PC-3 (cell line): ENCODE results near the gene PLEKHM2. TPM values are rescaled to one million over a fixed set of nuclear protein-coding genes. Genes with fewer than 3 reads are reported as not detected.

Experiments
- ATAC-seq: fragments of 200-7000 bp; cut with Tn5 transposase; 2 replicates; pipeline ENCODE4 v1.9.1; 2020; ENCODE audit warnings: mild to moderate bottlenecking, moderate library complexity
- BruUV-seq: library from RNA; stranded (reverse); fragments of 400-500 nt; replicated peaks from 2 replicates; lab custom pipeline; 2021; lab: Mats Ljungman, UMichigan
- CTCF ChIA-PET: fragments of 300-600 bp; sonication (Branson Sonifier 250); formaldehyde crosslinking; loops from one replicate; lab custom pipeline; 2022; ENCODE audit warnings: antibody characterized with exemption; lab: Charles Lee
- POLR2A ChIA-PET: fragments of 300-600 bp; sonication (Branson Sonifier 250); formaldehyde crosslinking; loops from one replicate; lab custom pipeline; 2022; ENCODE audit warnings: antibody characterized with exemption; ENCODE audit not compliant: unreplicated experiment; lab: Charles Lee
- DNase-seq: peaks from one replicate; pipeline ENCODE4 v3.0.0-alpha.2; 2015
- H2AFZ ChIP-seq: fragments of 300-600 bp; sonication (generic); 2 replicates; pipeline ENCODE4 v1.6.0; 2016; ENCODE audit warnings: antibody characterized with exemption, low read length
- H3F3A ChIP-seq: fragments of 300-600 bp; sonication (generic); one replicate; pipeline ENCODE4 v1.6.0; 2017; ENCODE audit warnings: antibody characterized with exemption, low read length, control low read depth, mild to moderate bottlenecking; ENCODE audit not compliant: unreplicated experiment
- H3K27ac ChIP-seq: fragments of 300-600 bp; sonication (generic); 2 replicates; pipeline ENCODE4 v1.5.1; 2016; ENCODE audit warnings: mild to moderate bottlenecking, low read length
- H3K27me3 ChIP-seq: fragments of 300-600 bp; sonication (generic); 2 replicates; pipeline ENCODE4 v1.6.1; 2016; ENCODE audit warnings: low read length, mixed read lengths
- H3K36me3 ChIP-seq: fragments of 300-600 bp; sonication (generic); 2 replicates; pipeline ENCODE4 v1.6.1; 2016; ENCODE audit warnings: low read depth, mixed run types, low read length, mixed read lengths
- H3K4me1 ChIP-seq: fragments of 300-600 bp; sonication (generic); 2 replicates; pipeline ENCODE4 v1.5.1; 2016; ENCODE audit warnings: low read length; ENCODE audit not compliant: insufficient read depth
- H3K4me2 ChIP-seq: fragments of 300-600 bp; sonication (generic); 2 replicates; pipeline ENCODE4 v1.6.0; 2016; ENCODE audit warnings: low read length
- H3K4me3 ChIP-seq: fragments of 300-600 bp; sonication (generic); 2 replicates; pipeline ENCODE4 v1.5.1; 2016; ENCODE audit warnings: mild to moderate bottlenecking, low read length, mixed read lengths
- H3K79me2 ChIP-seq: fragments of 300-600 bp; sonication (generic); 2 replicates; pipeline ENCODE4 v1.6.1; 2017; ENCODE audit warnings: low read length, mixed read lengths
- H3K9ac ChIP-seq: fragments of 300-600 bp; sonication (generic); 2 replicates; pipeline ENCODE4 v1.6.0; 2016; ENCODE audit warnings: mild to moderate bottlenecking, low read length
- H3K9me2 ChIP-seq: fragments of 300-600 bp; sonication (generic); replicated peaks from 2 replicates; pipeline ENCODE4 v1.6.1; 2016; ENCODE audit warnings: mixed run types, low read length, mixed read lengths
- H3K9me3 ChIP-seq: fragments of 300-600 bp; sonication (generic); 2 replicates; pipeline ENCODE4 v1.6.1; 2016; ENCODE audit warnings: low read length, mixed read lengths
- H4K20me1 ChIP-seq: fragments of 300-600 bp; sonication (generic); 2 replicates; pipeline ENCODE4 v1.6.1; 2016; ENCODE audit warnings: low read length, mixed read lengths
- EZH2 ChIP-seq: fragments of 300-600 bp; sonication (generic); IDR thresholded peaks from one replicate; pipeline ENCODE4 v1.6.1; 2017; ENCODE audit warnings: antibody characterized with exemption, mild to moderate bottlenecking, low read length; ENCODE audit not compliant: unreplicated experiment
- EZH2phosphoT487 ChIP-seq: fragments of 300-600 bp; sonication (generic); IDR thresholded peaks from 2 replicates; pipeline ENCODE4 v1.6.1; 2018; ENCODE audit warnings: mild to moderate bottlenecking, antibody characterized with exemption, low read length, borderline replicate concordance
- intact Hi-C: fragments of 100-400 bp; cut with micrococcal nuclease; formaldehyde crosslinking; loops from 2 replicates; pipeline ENCODE4 v1.9.0; 2023
- total RNA-seq: library from RNA; depleted of rRNA; stranded (reverse); fragments of >200 nt; gene quantifications from 2 replicates; pipeline ENCODE4 v1.2.3, GENCODE V29; 2014
- TF ChIP-seq, protein P1 (sequence below): fragments of 300-600 bp; sonication (generic); conservative IDR thresholded peaks from 2 replicates; pipeline ENCODE4 v1.5.1; 2017; ENCODE audit warnings: antibody characterized with exemption, low read depth, mild to moderate bottlenecking, low read length

PLEKHM2 gene
- total RNA-seq, 1 experiment from 2014 or later, result 31.3 TPM

DNA sequence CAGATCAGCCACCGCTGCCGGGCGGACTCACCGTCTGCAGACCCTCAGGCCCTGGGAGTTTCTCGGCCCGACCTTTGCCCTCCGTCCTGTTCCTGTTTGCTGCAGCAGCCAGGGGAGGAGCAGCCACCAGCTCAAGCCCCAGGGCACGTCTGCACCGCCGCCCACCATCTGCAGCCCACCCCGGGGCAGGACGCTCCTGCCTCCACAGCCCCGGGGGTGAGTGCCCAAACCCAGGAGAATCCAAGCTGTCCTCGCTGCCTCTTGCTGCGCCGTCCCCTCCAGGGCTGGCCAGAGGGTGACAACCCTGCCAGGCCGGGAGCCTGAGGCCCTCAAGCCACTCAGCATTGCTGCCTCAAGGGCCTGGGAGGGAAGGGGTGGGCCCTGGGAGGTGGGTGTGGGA is 50.8 kb downstream of the PLEKHM2 start:
- H3K4me1 ChIP-seq, result no peaks in the 10 kb centered on the region
- no peak for DNase-seq
- H3K36me3 ChIP-seq, result no peaks in the 10 kb centered on the region
- intact Hi-C loops, result no loop called here
- H3K4me3 ChIP-seq, result no peak overlapping the region
- H3K9me2 ChIP-seq, result no peaks in the 10 kb centered on the region
- BruUV-seq, result no TSS peak
- CTCF ChIA-PET, result no interaction called here
- ATAC-seq, result no peak
- no peaks in the 10 kb centered on the region for H4K20me1 ChIP-seq
- POLR2A ChIA-PET, result no interaction called here
- no peak overlapping the region for H3K27ac ChIP-seq
- no peak overlapping the region for H2AFZ ChIP-seq
- no peaks in the 10 kb centered on the region for H3F3A ChIP-seq
- no peak for TF ChIP-seq EZH2
- TF ChIP-seq EZH2phosphoT487, result no peak
- TF ChIP-seq, protein P1, sequence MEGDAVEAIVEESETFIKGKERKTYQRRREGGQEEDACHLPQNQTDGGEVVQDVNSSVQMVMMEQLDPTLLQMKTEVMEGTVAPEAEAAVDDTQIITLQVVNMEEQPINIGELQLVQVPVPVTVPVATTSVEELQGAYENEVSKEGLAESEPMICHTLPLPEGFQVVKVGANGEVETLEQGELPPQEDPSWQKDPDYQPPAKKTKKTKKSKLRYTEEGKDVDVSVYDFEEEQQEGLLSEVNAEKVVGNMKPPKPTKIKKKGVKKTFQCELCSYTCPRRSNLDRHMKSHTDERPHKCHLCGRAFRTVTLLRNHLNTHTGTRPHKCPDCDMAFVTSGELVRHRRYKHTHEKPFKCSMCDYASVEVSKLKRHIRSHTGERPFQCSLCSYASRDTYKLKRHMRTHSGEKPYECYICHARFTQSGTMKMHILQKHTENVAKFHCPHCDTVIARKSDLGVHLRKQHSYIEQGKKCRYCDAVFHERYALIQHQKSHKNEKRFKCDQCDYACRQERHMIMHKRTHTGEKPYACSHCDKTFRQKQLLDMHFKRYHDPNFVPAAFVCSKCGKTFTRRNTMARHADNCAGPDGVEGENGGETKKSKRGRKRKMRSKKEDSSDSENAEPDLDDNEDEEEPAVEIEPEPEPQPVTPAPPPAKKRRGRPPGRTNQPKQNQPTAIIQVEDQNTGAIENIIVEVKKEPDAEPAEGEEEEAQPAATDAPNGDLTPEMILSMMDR, result no peak
- no peak overlapping the region for H3K4me2 ChIP-seq
- H3K9ac ChIP-seq, result no peak overlapping the region
- H3K9me3 ChIP-seq, result no peaks in the 10 kb centered on the region
- no peaks in the 10 kb centered on the region for H3K79me2 ChIP-seq
- no peaks in the 10 kb centered on the region for H3K27me3 ChIP-seq

DNA sequence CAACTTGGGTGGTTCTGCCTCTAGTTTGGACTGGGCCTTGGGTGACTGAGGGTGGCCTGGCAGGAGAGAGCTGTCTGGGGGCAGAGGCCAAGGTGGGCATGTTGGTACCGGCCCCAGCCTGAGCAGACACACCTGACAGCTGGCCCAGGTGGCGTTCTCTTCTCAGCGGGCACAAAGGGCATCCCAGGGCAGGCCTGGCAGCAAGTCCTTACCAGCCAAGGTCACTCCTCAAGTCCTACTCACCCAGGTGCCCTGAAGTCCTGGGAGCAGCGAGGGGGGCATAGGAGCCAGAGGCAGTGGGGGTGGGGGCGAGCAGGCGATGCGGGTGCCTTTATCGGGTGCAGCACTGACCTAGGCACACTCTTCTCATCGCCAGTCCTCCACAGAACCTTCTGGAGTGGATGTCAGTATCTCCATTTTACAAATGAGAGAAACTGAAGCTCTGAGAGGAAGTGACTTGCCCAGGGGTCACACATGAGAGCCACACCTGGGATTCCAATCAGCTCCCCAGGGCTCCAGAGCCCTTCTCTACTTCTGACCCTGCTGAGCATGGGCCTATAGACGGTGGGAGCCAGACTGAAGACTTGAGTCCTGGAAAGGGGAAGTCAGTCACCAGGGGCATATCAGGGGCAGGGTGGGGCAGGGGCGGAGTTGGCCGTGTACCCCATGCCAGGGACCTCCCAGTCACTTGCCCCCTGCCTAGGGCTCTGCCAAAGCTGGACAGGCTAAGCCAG is 51.4 kb downstream of the PLEKHM2 start:
- no peak for DNase-seq
- ChIA-PET POLR2A (no interaction called here), CTCF (no interaction called here)
- no peaks in the 10 kb centered on the region for H3K9me2 ChIP-seq
- intact Hi-C loops, result no loop called here
- H3K79me2 ChIP-seq, result no peaks in the 10 kb centered on the region
- H3F3A ChIP-seq, result no peaks in the 10 kb centered on the region
- H3K9me3 ChIP-seq, result no peaks in the 10 kb centered on the region
- ATAC-seq, result no peak
- no peaks in the 10 kb centered on the region for H4K20me1 ChIP-seq
- H3K27me3 ChIP-seq, result no peaks in the 10 kb centered on the region
- no peak overlapping the region for H3K9ac ChIP-seq
- no peak for TF ChIP-seq EZH2
- TF ChIP-seq, protein P1, result no peak
- no peak for TF ChIP-seq EZH2phosphoT487
- no peak overlapping the region for H2AFZ ChIP-seq
- no peaks in the 10 kb centered on the region for H3K4me1 ChIP-seq
- no peak overlapping the region for H3K4me2 ChIP-seq
- no TSS peak for BruUV-seq
- no peak overlapping the region for H3K4me3 ChIP-seq
- no peaks in the 10 kb centered on the region for H3K36me3 ChIP-seq
- no peak overlapping the region for H3K27ac ChIP-seq
